Stimulated activated CD8-positive, alpha-beta memory T cell treated with anti-CD3 and anti-CD28 coated beads, Interleukin-4, amount 100 ng/mL, for 24 hours (primary cell): ENCODE results near the gene TSPAN9.

Experiments used
- DNase-seq: peaks from one replicate; pipeline ENCODE4 v3.0.0-alpha.2; 2020; ENCODE audit warnings: low read depth

Gene TSPAN9

DNA sequence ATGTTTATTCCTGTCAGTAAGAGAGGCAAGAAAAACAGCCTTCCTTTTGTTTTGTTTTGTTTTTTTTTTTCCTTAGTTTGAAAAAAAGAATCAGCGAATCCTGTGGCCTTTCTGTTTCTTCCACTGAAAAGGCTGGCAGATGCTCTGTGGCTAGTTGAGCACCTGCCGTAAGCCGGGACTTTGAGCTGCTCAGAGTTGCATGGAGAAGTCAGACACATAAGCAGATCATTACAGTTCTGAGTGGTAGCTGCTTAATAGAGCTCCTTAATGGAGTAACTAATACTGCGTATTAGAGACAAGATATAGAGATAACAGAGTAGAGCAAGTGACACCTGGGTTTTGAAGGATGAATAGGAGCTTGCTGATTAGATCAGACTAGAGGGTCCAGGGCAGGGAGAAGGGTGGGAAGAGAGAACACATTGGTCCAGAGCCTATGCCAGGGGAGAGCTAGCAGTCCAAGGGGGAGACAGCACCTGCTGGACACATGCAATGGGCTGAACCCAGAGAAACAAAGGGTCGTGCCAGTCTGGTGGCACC lies 129.4 kb downstream of the TSPAN9 start:
- no peak for DNase-seq

DNA sequence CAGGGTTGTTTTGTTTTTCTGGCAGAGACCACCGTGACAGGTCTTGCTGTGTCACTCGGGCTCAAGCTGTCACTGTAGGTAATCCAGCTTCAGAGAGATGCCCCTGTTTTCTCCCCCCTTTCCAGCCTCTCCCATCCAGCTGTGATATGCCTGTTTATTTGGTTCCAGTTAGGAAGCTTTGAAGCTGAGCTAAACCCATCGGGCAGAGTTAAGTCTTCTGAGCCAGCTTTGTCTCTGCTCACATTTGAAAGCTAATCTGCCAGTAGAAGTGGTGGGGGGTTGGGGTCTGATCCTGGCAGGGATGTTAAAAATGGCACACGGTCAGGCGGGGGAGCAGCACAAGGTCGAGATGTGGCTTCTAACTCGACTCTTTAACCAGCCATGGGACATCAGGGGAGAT lies 130.0 kb downstream of the TSPAN9 start:
- no peak for DNase-seq

- no peak for DNase-seq
Observed at GRCh38 chr12:3207858-3208257, 130.7 kb downstream of the TSPAN9 start.

- no peak for DNase-seq
Observed at GRCh38 chr12:3213188-3213587, 136.0 kb downstream of the TSPAN9 start.

GRCh38 chr12:3213768-3214167 lies 136.6 kb downstream of the TSPAN9 start:
- no peak for DNase-seq

DNA sequence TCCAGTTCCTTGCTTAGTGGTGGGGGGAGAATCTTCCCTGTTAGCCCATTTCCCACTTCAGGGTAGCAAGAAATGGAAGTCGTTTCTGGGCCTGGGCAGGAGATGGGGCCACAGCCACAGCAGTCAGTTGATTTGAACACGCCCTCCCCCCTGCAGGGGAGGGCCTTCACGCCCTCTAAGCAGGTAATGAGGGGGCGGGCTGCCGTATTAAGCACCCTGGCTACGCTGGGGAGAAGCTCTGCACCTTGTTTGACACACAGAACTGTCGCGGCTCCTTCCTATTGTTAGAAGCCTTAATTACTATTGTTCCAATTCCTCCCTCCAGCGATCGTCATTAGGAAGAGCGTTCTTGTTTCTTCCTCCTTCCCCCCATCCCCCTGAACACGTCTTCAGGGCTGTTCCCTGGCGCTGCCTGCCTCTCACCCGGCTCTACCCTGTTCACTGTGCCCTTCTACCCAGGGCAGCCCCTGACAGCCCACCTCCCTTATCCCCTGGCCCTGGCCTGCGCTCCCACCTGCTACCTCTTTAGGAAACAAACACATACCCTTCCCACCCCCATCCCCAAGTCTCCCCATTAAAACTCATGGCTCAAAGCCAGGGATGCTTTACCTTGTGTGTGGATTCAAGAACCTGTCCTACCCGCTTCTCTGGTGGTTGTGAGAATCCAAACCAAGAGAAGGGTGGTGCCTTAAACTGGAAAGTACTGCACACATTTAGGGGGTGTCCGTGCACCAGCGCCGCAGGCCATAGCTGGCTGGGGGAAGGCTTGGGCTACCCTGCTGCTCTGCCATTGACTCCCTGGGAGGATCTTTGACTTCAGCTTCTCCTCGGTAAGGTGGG lies 137.6 kb downstream of the TSPAN9 start:
- DNase-seq: no peak

DNA sequence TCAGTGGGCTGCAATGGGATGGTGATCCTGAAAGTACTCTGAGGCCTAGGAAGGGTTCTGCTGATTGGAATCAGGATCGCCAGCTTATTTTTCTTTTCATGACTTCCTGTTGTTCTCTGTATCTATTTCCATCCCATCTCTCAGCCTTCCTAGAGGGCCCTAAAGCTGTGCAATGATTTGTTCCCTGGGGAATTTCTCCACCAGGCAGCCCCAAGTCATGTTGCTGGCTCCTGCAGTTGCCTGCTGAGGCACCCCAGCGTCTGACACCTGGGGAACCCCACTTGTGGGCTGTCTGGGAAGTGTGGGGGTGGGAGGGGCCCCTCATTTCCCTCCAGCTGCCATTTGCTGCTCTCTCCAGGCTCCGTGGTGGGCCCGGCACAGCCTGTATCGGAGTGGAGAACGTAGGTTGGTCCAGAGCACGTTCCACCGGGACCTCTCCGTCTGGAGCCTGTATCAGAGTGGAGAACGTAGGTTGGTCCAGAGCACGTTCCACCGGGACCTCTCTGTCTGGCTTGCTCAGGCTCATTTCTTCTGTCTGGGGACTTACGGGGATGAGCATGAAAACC lies 138.3 kb downstream of the TSPAN9 start:
- DNase-seq: no peak

DNA sequence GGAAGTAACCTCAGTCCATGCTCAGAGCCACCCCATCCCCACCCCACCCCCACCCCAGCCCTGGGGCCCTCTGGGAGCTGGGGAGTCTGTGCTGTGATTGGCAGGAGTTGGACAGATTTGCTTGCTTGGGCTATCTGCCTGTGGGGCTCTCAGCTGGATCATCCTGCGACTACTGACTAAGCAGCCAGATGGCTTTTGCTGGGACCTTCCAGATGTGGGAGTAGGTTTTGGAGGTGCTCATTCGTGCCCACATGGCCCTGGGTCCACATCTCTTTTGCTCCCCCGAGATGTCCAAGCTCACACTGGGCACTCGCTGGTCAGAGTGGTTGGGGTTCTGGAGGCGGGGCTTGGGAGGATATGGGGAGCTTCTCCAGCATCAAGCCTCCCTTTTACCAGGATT lies 138.9 kb downstream of the TSPAN9 start:
- DNase-seq: no peak

DNA sequence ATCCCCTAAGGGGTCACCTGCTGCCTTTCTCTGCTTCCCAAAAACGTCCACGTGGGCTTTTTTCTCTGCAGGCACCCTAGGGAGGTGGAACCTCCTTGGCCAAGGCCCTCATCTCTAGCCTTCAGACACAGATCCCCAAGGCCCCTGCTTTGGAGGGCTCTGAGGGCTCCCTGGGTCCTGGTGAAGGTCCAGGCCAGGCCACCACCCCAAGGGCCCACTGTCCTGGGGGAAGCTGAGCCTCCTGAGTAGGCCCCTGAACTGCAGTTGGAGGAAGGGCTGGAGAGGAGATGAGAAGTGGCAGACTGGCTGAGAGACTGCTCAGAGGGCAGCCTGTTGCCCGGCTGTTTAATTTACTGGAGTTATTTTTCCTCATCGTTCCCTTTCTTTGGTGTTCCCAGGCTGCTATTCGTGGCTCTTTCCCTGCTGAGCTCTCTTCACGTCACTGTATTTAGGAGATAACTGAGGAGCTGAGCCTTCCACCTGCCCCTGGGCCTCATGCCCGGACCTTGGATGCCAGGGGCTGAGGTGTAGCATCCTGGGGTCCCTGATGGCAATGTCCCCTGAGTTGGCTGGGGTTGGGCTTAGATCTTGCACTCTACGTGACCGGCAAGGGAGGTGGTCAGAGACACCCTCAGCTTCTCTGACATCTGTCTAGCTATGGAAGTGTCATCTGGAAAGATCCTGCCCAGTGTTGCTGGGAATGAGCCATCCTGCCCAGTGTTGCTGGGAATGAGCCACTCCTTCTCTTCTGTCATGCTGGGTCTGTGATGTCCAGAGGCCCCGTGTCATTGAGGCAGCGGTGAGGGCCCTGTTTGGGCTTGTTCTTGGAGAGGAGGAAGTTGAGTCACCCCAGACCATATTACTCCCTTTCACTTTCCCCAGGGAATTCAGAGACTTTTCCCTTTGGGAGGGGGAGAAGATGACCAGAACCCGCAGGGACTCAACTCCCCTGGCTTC lies 139.8 kb downstream of the TSPAN9 start:
- no peak for DNase-seq

DNA sequence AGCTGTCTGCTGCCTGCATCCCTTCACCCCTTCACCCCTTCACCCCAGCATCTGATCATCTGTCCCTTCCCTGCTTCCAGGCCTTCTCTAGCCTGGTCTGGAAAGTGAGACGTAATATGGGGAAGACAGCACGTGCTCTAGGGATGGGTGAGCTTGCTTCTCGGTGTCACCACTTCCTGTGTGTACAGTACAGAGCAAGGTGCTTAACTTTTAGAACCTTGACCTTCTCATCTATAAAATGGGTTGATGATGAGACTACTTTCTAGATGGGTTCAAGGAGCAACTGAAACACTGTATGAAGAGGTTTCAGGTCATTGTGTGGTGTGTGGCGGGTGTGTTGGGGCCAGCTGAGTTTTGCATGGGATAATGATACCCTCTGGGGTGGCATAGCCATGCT lies 140.5 kb downstream of the TSPAN9 start:
- no peak for DNase-seq

DNA sequence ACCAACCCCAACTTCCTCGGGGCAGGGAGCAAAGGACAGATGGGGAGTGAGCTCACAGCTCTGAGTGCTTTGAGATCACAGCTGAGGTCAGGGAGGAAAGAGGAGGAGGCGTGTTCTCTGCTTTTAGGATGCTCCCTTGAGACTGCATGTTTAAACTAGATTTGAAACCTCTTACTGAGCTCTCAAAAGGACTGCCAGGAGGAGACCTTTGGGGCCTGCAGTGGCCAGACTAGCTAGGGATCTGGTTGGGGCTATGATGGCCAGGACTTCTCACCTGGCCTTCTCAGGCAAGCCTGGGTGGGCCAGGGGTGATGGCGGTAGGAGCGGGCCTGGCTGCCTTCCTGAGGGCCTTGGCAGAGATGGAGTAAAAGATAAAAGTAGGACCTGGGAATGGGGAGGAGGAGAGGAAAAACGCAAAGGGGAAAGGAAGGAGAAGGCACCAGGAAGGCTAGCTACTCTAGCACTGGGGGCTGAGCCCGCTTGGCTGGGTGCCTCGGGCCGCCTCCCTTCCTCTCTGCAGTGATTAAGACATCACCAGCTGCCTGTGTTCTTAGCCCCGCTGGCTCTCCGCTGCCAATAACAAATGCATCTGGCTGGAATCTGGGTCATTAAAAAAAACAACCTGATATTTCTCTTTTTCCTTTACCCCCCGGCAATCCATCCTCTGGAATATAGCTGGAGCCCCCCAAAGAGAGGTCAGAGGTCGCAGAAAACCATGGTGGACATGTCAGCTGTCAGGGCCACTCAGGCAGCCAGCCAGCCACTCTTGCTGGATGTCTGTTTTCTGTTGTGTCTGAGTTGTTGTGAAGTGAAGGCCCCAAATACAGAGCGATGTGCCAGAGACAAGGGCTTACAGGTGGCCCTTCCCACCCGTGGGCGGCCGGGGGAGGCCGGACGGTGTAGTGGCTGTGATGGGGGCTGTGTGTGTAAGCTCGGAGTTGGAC lies 141.3 kb downstream of the TSPAN9 start:
- no peak for DNase-seq

- DNase-seq: no peak
Observed at GRCh38 chr12:3219233-3219632, 142.1 kb downstream of the TSPAN9 start.

- no peak for DNase-seq
Observed at GRCh38 chr12:3220382-3221321, 143.5 kb downstream of the TSPAN9 start.

GRCh38 chr12:3222306-3222705 lies 145.1 kb downstream of the TSPAN9 start:
- DNase-seq: no peak

DNA sequence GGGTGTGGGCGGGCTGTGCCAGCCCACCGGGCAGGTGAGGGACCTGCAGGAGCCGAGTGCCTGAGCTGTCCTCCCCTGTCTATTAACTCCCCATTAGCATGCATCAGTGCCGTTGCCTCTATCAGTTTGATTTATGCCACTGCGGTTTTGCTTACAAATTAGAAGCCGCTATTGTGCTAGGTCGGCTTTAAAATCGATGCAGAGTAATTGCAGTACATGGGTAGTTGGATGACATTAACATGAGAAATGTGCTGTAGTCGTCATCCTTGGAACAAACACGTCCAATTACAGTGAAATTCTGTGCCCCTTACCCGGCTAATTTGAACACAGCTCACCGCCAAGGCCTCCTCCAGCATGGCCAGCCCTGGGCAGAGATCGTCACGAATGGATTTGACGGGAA lies 145.8 kb downstream of the TSPAN9 start:
- no peak for DNase-seq

- DNase-seq: no peak
Observed at GRCh38 chr12:3223601-3224529, 146.7 kb downstream of the TSPAN9 start.

DNA sequence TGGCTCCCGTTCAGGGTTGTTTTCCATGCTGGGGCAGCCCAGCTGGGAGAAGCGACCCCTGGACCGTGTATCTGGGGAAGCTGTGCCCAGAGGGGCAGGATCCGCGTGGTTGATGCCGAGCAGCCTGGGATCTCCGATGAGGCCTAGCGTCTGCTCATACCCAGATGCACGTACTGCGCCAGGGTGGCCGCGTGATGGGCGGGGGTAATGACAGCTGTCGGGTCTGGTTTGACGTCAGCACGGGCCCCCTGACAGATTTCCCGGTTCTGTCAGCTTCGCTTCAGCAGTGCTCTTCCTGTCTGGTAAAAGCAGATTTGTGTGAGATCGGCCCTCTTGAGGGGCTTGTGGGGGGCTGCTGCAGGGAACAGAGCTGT lies 147.3 kb downstream of the TSPAN9 start:
- no peak for DNase-seq

DNA sequence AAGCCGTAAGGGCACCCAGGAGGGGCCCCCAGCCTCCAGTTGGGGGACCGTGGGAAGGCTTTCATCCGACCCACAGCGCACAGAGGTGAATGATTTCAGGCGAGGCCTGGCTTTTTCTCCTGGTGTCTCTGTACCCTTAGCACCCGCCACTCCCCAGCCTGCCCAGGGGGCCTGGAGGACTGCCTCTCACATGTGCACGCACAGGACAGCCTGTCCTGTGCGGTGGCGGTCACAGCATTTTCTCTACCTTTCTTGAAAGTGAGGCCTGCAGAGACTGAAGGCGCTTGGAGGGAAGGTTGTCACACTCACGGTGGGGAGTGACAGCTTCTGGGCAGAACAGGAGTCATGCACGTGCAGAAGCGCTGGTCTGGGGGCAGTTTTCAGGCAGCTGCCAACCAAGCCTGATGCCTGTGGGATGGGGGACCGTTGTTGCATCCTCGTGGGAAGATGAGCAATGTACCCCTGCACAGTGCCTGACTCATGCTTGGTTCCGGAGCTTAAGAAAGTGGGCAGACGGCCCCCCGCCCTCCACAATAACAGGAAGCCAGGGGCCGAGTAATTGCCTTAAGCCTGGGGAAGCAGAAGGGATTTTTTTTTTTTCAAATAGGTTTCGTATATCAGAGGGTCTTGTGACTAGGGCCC lies 148.1 kb downstream of the TSPAN9 start:
- DNase-seq: no peak

GRCh38 chr12:3225796-3226180 lies 148.6 kb downstream of the TSPAN9 start:
- no peak for DNase-seq
